Endothelial cell of umbilical vein (primary cell): ENCODE data around the gene RAD50. TPM values are rescaled to one million over a fixed set of nuclear protein-coding genes. Genes with fewer than 3 reads are reported as not detected.

ENCODE experiments used
- BruUV-seq: library from RNA; stranded (reverse); fragments of 400-500 nt; replicated peaks from 2 replicates; lab custom pipeline; 2021; lab: Mats Ljungman, UMichigan
- CTCF ChIA-PET: fragments of 300-600, 350-600 bp; sonication (Branson Sonifier 250); formaldehyde crosslinking; loops from one replicate; lab custom pipeline; 2021; ENCODE audit warnings: antibody characterized with exemption, inconsistent platforms; lab: Charles Lee
- POLR2A ChIA-PET: fragments of 300-600, 350-600 bp; sonication (Branson Sonifier 250); formaldehyde crosslinking; loops from one replicate; lab custom pipeline; 2021; ENCODE audit warnings: antibody characterized with exemption, inconsistent platforms; lab: Charles Lee
- DNase-seq: peaks from one replicate; pipeline ENCODE4 v3.0.0-alpha.2; 2011; ENCODE audit warnings: low read depth, low spot score
- FAIRE-seq: peaks from 2 replicates; lab custom pipeline; 2011; peaks lifted over from hg19 to GRCh38; lab: Jason Lieb, UNC
- H2AFZ ChIP-seq: 2 replicates; pipeline ENCODE4 v1.6.0; 2012; ENCODE audit warnings: low read depth, low read length, control low read depth, inconsistent platforms
- H3K27ac ChIP-seq: 2 replicates; pipeline ENCODE4 v1.5.1; 2011; ENCODE audit warnings: low read depth, mild to moderate bottlenecking, control low read depth, low read length, moderate library complexity; ENCODE audit not compliant: insufficient read depth
- H3K27me3 ChIP-seq, 2 experiments: 2 replicates each; pipeline versions ENCODE4 v1.6.0 to v1.6.1; 2011; ENCODE audit warnings: low read length in 2 of 2, mixed read lengths in 1 of 2; ENCODE audit not compliant: control insufficient read depth in 2 of 2, insufficient read depth in 2 of 2
- H3K36me3 ChIP-seq, 2 experiments: 2 replicates in 1 of 2; 3 replicates in 1 of 2; pipeline ENCODE4 v1.5.1; 2011; ENCODE audit warnings: low read length in 2 of 2, mild to moderate bottlenecking in 1 of 2, moderate library complexity in 1 of 2; ENCODE audit not compliant: control insufficient read depth in 2 of 2, insufficient read depth in 2 of 2; ENCODE audit errors: extremely low read depth in 1 of 2
- H3K4me1 ChIP-seq: 3 replicates; pipeline ENCODE4 v1.5.1; 2011; ENCODE audit warnings: mild to moderate bottlenecking, low read length; ENCODE audit not compliant: control insufficient read depth, insufficient read depth; ENCODE audit errors: extremely low read depth
- H3K4me2 ChIP-seq: 2 replicates; pipeline ENCODE4 v1.6.1; 2011; ENCODE audit warnings: low read length, control low read depth, mixed read lengths; ENCODE audit not compliant: insufficient read depth
- H3K4me3 ChIP-seq, 3 experiments: fragments of 200-600 bp in 1 of 3; sonication (generic), shearing (Covaris generic) in 1 of 3; replicated peaks in 1 of 3; 2 replicates each; pipeline ENCODE4 v1.5.1; 2011 to 2016; ENCODE audit warnings: control low read depth in 3 of 3, low read length in 3 of 3, mild to moderate bottlenecking in 2 of 3, inconsistent platforms in 1 of 3, low read depth in 1 of 3, moderate library complexity in 1 of 3; ENCODE audit not compliant: insufficient read depth in 1 of 3
- H3K79me2 ChIP-seq: 2 replicates; pipeline ENCODE4 v1.6.0; 2012; ENCODE audit warnings: low read length, inconsistent platforms; ENCODE audit not compliant: control insufficient read depth, insufficient read depth
- H3K9ac ChIP-seq: replicated peaks from 2 replicates; pipeline ENCODE3; 2011; ENCODE audit warnings: low read length, control low read depth; ENCODE audit not compliant: insufficient read depth; ENCODE audit errors: extremely low read depth
- H3K9me1 ChIP-seq: replicated peaks from 3 replicates; pipeline ENCODE4 v1.6.0; 2011; ENCODE audit warnings: mild to moderate bottlenecking, low read length; ENCODE audit not compliant: control insufficient read depth, insufficient read depth; ENCODE audit errors: extremely low read depth
- H3K9me3 ChIP-seq: replicated peaks from 2 replicates; pipeline ENCODE4 v1.5.1; 2012; ENCODE audit warnings: low read length, inconsistent platforms; ENCODE audit not compliant: control insufficient read depth, insufficient read depth
- H4K20me1 ChIP-seq: replicated peaks from 2 replicates; pipeline ENCODE3; 2011; ENCODE audit warnings: mild to moderate bottlenecking, low read length; ENCODE audit not compliant: control insufficient read depth, insufficient read depth; ENCODE audit errors: extremely low read depth
- CTCF ChIP-seq, 2 donors: IDR thresholded peaks; 1 replicate in 1 of 2; 2 replicates in 1 of 2; pipeline ENCODE4 v1.5.1; 2011; ENCODE audit warnings: low read length in 2 of 2, mild to moderate bottlenecking in 2 of 2, moderate library complexity in 2 of 2, control low read depth in 1 of 2, inconsistent platforms in 1 of 2, low read depth in 1 of 2; ENCODE audit not compliant: insufficient read depth in 1 of 2; ENCODE audit errors: extremely low read depth in 1 of 2
- EZH2 ChIP-seq: IDR thresholded peaks from 2 replicates; pipeline ENCODE4 v1.6.1; 2012; ENCODE audit warnings: borderline replicate concordance, low read depth, mild to moderate bottlenecking, moderate library complexity, low read length, inconsistent platforms; ENCODE audit not compliant: severe bottlenecking
- FOS ChIP-seq: IDR thresholded peaks from 2 replicates; pipeline ENCODE4 v1.6.1; 2011; ENCODE audit warnings: mild to moderate bottlenecking, low read length, moderate library complexity, borderline replicate concordance; ENCODE audit not compliant: insufficient read depth
- GATA2 ChIP-seq: IDR thresholded peaks from 2 replicates; pipeline ENCODE4 v1.7.0; 2011; ENCODE audit warnings: low read depth, mild to moderate bottlenecking, moderate library complexity, mixed read lengths, low read length; ENCODE audit not compliant: insufficient read length, insufficient read depth
- JUN ChIP-seq: IDR thresholded peaks from 2 replicates; pipeline ENCODE4 v1.6.1; 2011; ENCODE audit warnings: borderline replicate concordance, low read depth; ENCODE audit not compliant: insufficient read length, insufficient read depth
- MAX ChIP-seq: IDR thresholded peaks from 2 replicates; pipeline ENCODE4 v1.6.1; 2011; ENCODE audit not compliant: insufficient read depth, insufficient read length
- MYC ChIP-seq: IDR thresholded peaks from one replicate; pipeline ENCODE4 v1.6.1; 2011; ENCODE audit warnings: mild to moderate bottlenecking, low read depth, low read length
- POLR2A ChIP-seq: IDR thresholded peaks from 2 replicates; pipeline ENCODE4 v1.6.1; 2012; ENCODE audit warnings: low read depth, mild to moderate bottlenecking, control low read depth, low read length
- POLR2AphosphoS5 ChIP-seq: IDR thresholded peaks from 2 replicates; pipeline ENCODE4 v1.6.1; 2012; ENCODE audit warnings: low read depth, mild to moderate bottlenecking, control low read depth, low read length, moderate library complexity; ENCODE audit not compliant: insufficient read depth
- dilution Hi-C: fragments of 300-500 bp; cut with MboI; formaldehyde crosslinking; loops from one replicate; pipeline ENCODE4 v1.15.0; 2019; ENCODE audit warnings: low sequenced_read_pairs; ENCODE audit not compliant: extremely low pct_ligation_motif_present
- intact Hi-C: fragments of 100-400 bp; cut with micrococcal nuclease; formaldehyde crosslinking; loops from one replicate; pipeline ENCODE4 v1.10.0; 2022
- polyA plus RNA-seq, 4 experiments: library from polyadenylated mRNA; depleted of rRNA in 3 of 4; stranded (reverse) in 3 of 4; unstranded in 1 of 4; fragments of >200 nt; gene quantifications; 2 replicates each; pipeline versions ENCODE4 v1.2.1 to v1.2.3, GENCODE V29; 2011 to 2012; ENCODE audit warnings: missing spikeins in 1 of 4
- total RNA-seq: library from RNA; stranded (reverse); gene quantifications from 2 replicates; pipeline ENCODE4 v1.2.3, GENCODE V29; 2021

The RAD50 gene
- total and polyA plus RNA-seq, 2 donors (not counting 3 experiments of a cell fraction or from before 2014, with no cell fraction given): 6.1 to 20.4 TPM

GRCh38 chr5:132641841-132642240 lies 85.1 kb downstream of the RAD50 start:
- no peaks in the 10 kb centered on the region for H3K9me1 ChIP-seq
- DNase-seq: no peak
- TF ChIP-seq MAX (no peak), GATA2 (no peak), MYC (no peak), FOS (no peak), POLR2AphosphoS5 (no peak), CTCF (IDR thresholded peaks at IDR 0.05; ENCODE audit: extremely low read depth in 1 of 2, insufficient read depth in 1 of 2, low read depth in 1 of 2, low read length in 2 of 2) (no peak), JUN (no peak), EZH2 (no peak), POLR2A (no peak)
- H2AFZ ChIP-seq: no peak overlapping the region
- H3K36me3 ChIP-seq: peaks cover 4 to 12% of the 10 kb centered on the region in 2 experiments
- no TSS peak for BruUV-seq
- ChIA-PET CTCF (interaction anchor here (0.9 kb wide), 1 partner anchor 178 kb away, joined by 3 read pairs; no protein-coding TSS in a partner anchor), POLR2A (no interaction called here)
- FAIRE-seq: no peak
- intact Hi-C loops (no loop called here), dilution Hi-C loops (no loop called here)
- no peaks in the 10 kb centered on the region for H3K27me3 ChIP-seq
- H3K79me2 ChIP-seq: no peaks in the 10 kb centered on the region
- no peaks in the 10 kb centered on the region for H4K20me1 ChIP-seq
- no peak overlapping the region for H3K9ac ChIP-seq
- no peaks in the 10 kb centered on the region for H3K4me1 ChIP-seq
- H3K4me3 ChIP-seq: no peak overlapping the region
- no peaks in the 10 kb centered on the region for H3K9me3 ChIP-seq
- no peak overlapping the region for H3K4me2 ChIP-seq
- no peak overlapping the region for H3K27ac ChIP-seq
